Measurements from ENCODE around the gene GNPTAB. TPM values are rescaled to one million over a fixed set of nuclear protein-coding genes. Genes with fewer than 3 reads are reported as not detected.
A peak's percentile ranks its signal among the peaks of the same experiment; 100 is the strongest.

The GNPTAB gene
- total and polyA plus RNA-seq, 2 of the 8 experiments (the other 6 are each of a cell fraction or from before 2014, with no cell fraction given), result 21.5 to 51.3 TPM

DNA sequence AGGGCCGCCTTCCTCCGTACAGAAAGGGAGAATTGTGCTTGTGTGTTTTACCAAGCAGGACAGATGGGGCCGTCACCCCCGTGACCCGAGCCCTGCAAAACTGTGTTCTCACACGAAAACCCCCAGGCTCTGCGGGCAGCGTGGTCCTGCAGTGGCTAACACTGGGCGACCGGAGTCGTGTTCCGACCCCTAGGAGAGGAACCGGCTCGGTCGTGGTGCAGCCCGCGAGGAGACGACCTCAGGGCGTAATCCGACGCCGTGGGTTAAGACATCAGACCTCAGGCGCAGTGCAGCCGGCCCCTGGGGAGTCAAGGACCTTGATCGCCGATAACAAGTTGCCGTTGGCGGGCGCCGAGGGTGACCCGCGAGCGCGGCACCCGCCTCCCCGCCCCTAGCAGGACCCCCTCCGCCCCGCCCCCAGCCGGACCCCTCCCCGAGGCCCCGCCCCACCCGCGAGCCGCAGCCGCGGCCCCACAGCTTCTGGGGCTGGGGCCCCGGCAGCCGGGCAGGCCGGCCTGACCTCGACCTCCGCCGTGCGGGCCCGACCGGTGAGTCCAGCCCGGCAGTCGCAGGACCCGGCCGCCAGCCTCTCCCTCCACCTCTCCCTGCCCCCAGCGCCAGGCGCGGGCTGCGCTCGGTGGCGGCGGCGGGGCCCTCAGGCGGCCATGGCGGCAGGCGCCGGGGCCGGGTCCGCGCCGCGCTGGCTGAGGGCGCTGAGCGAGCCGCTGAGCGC lies 133.4 kb downstream of the GNPTAB start, which contains the start of gene CHPT1:
Gene CHPT1 (plus strand): TSS at position 444 of the 733 bp plus-strand sequence. CDS start 222 bp downstream, at position 666.
- H4K91ac ChIP-seq (replicated peaks; ENCODE audit: insufficient read length, low read length), result peak within 1 kb of the TSS; percentile 26
- POLR2A ChIA-PET (ENCODE audit: partially characterized antibody), result interaction anchor here (0.8 kb wide), 1 partner anchor 160 kb away, joined by 3 read pairs; no protein-coding TSS in a partner anchor
- FAIRE-seq, result no peak
- TF ChIP-seq BCL11A (IDR thresholded peaks at IDR 0.05; ENCODE audit: low read depth in 2 of 2, low read length in 2 of 2) (no peak), RAD21 (IDR thresholded peaks at IDR 0.05 in 1 of 2, conservative IDR thresholded peaks at IDR 0.05 in 1 of 2; ENCODE audit: low read depth in 2 of 2, low read length in 2 of 2) (0 out of 4 replicates have a peak, but pooled peaks of 1 of the 2 experiments have one; percentile 6), MAFK (IDR thresholded peaks at IDR 0.05; ENCODE audit: low read depth, low read length) (no peak), RFX5 (IDR thresholded peaks at IDR 0.05; ENCODE audit: borderline replicate concordance, low read depth, low read length) (no peak), JUN (IDR thresholded peaks at IDR 0.05; ENCODE audit: low read depth, low read length) (no peak), RNF2 (IDR thresholded peaks at IDR 0.05; ENCODE audit: borderline replicate concordance, low read depth, low read length, missing control alignments, poor library complexity, severe bottlenecking) (no peak), CEBPB (IDR thresholded peaks at IDR 0.05; ENCODE audit: low read depth, low read length) (no peak), YY1 (IDR thresholded peaks at IDR 0.05; ENCODE audit: low read depth, low read length) (peak; percentile 55; the same call in 1 of the 2 replicates), SP4 (IDR thresholded peaks at IDR 0.05; ENCODE audit: low read length) (no peak), TCF12 (IDR thresholded peaks at IDR 0.05; ENCODE audit: low read depth, low read length) (no peak), TBP (IDR thresholded peaks at IDR 0.05; ENCODE audit: low read depth, low read length) (peak; percentile 7; the same call in 1 of the 2 replicates)

More for the DNA sequence above, 133.4 kb downstream of the GNPTAB start, which contains the start of gene CHPT1:
- WGBS, 2 experiments (ENCODE audit: extremely low coverage in 1 of 2, insufficient coverage in 1 of 2, insufficient read length in 1 of 2, insufficient replicate concordance in 2 of 2, low coverage in 1 of 2, low lambda C conversion rate in 2 of 2, missing lambda C conversion rate in 1 of 2), result 3% methylated on average over 47 of the region's 80 CpGs; no CpG with 5 or more reads in 1 of the 2 experiments
- CTCF ChIA-PET (ENCODE audit: partially characterized antibody), result interaction anchor here (0.6 kb wide), 1 partner anchor 141 kb away, joined by 3 read pairs; no protein-coding TSS in a partner anchor
- Histone ChIP-seq H3K9me3 (ENCODE audit: insufficient read depth in 2 of 2, low read depth in 1 of 2, low read length in 1 of 2) (no peaks in the 10 kb centered on the region), H2BK20ac (ENCODE audit: low read length) (0 out of 2 replicates have a peak within 1 kb of the TSS, but pooled peaks have one; percentile 38), H3K23me2 (ENCODE audit: low read depth, low read length) (peaks cover 11% of the 10 kb centered on the region; the same call in 1 of the 2 replicates), H2BK5ac (ENCODE audit: low read depth, low read length) (peak within 1 kb of the TSS; percentile 67), H3K27ac (ENCODE audit: low read depth, low read length) (no peak within 1 kb of the TSS), H3K18ac (ENCODE audit: extremely low read depth, low read length) (peak within 1 kb of the TSS; percentile 62; the same call in 1 of the 2 replicates), H3K4me3 (ENCODE audit: extremely low read depth in 1 of 4, insufficient read depth in 2 of 4, low read depth in 3 of 4, low read length in 4 of 4) (peak within 1 kb of the TSS; percentile 62 to 87 (median 66)), H3K27me3 (replicated peaks in 1 of 4; ENCODE audit: control insufficient read depth in 3 of 4, extremely low read depth in 1 of 4, insufficient read depth in 3 of 4, low read length in 3 of 4) (peaks cover 2 to 18% (median 12%) of the 10 kb centered on the region in 4 experiments), H4K5ac (ENCODE audit: insufficient read length, low read depth, low read length) (peak within 1 kb of the TSS; percentile 32), H2AK5ac (ENCODE audit: low read depth, low read length) (no peak within 1 kb of the TSS), H2AFZ (ENCODE audit: low read length) (peak within 1 kb of the TSS; percentile 93), H2BK12ac (ENCODE audit: low read depth, low read length) (peak within 1 kb of the TSS; percentile 78; the same call in 1 of the 2 replicates), H3K79me1 (ENCODE audit: low read depth, low read length) (no peaks in the 10 kb centered on the region), H2BK15ac (ENCODE audit: low read length) (peak within 1 kb of the TSS; percentile 36; the same call in 1 of the 2 replicates), H3K56ac (replicated peaks; ENCODE audit: insufficient read length, low read depth, low read length) (no peak within 1 kb of the TSS), H3K79me2 (ENCODE audit: control insufficient read depth in 1 of 2, insufficient read depth in 2 of 2, low read length in 2 of 2) (0 out of 4 replicates have a peak, but pooled peaks cover 0 to 6% of the 10 kb centered on the region in 2 experiments), H3K4ac (replicated peaks; ENCODE audit: insufficient read length, low read depth, low read length) (peak within 1 kb of the TSS; percentile 61), H3K23ac (ENCODE audit: insufficient read length) (no peak within 1 kb of the TSS), H3K9ac (replicated peaks in 1 of 4; ENCODE audit: extremely low read depth in 1 of 4, low read depth in 3 of 4, low read length in 3 of 4) (peak within 1 kb of the TSS; percentile 55 to 88 (median 82); a peak in 6 of 7 replicates), H2BK120ac (replicated peaks; ENCODE audit: low read depth, low read length) (no peak within 1 kb of the TSS), H3K4me1 (replicated peaks in 1 of 4; ENCODE audit: control insufficient read depth in 3 of 4, insufficient read depth in 4 of 4, low read length in 3 of 4) (peaks cover 0 to 4% (median 3%) of the 10 kb centered on the region in 4 experiments; a peak in 3 of 7 replicates), H4K20me1 (replicated peaks in 1 of 2; ENCODE audit: control insufficient read depth in 1 of 2, insufficient read depth in 2 of 2, low read length in 2 of 2) (no peaks in the 10 kb centered on the region), H4K8ac (ENCODE audit: extremely low read depth, insufficient read depth, low read length) (peak within 1 kb of the TSS; percentile 97), H3K14ac (ENCODE audit: insufficient read length) (no peak within 1 kb of the TSS), H3K36me3 (ENCODE audit: control insufficient read depth in 2 of 4, insufficient read depth in 4 of 4, low read length in 3 of 4) (no peaks in the 10 kb centered on the region), H3K4me2 (ENCODE audit: insufficient read depth in 1 of 2, low read depth in 2 of 2, low read length in 2 of 2) (peak within 1 kb of the TSS; percentile 86 to 89)
- peak; percentile 54 to 82 for DNase-seq (ENCODE audit: low read depth in 1 of 2, low spot score in 2 of 2)
